IMR-90 (cell line): ENCODE results near the gene ARHGEF33. TPM values are rescaled to one million over a fixed set of nuclear protein-coding genes. Genes with fewer than 3 reads are reported as not detected.

ENCODE experiments used
- ATAC-seq: fragments of 200-7000 bp; cut with Tn5 transposase; 2 replicates; pipeline ENCODE4 v1.9.1; 2020; ENCODE audit warnings: low read depth, mild to moderate bottlenecking, moderate library complexity
- BruUV-seq: library from RNA; stranded (reverse); fragments of 400-500 nt; replicated peaks from 2 replicates; lab custom pipeline; 2021; lab: Mats Ljungman, UMichigan
- CTCF ChIA-PET: fragments of 300-600 bp; formaldehyde crosslinking; extraction: SDS; loops from one replicate; lab custom pipeline; 2021; ENCODE audit warnings: antibody characterized with exemption; lab: Yijun Ruan, JAX
- POLR2A ChIA-PET: fragments of 300-600 bp; sonication (Branson Sonifier 250); formaldehyde crosslinking; loops from one replicate; lab custom pipeline; 2022; ENCODE audit warnings: antibody characterized with exemption; ENCODE audit not compliant: unreplicated experiment; lab: Charles Lee
- DNase-seq: peaks from one replicate; pipeline ENCODE4 v3.0.0; 2013
- H2AFZ ChIP-seq: replicated peaks from 2 replicates; pipeline ENCODE3; 2013; ENCODE audit warnings: low read length, mild to moderate bottlenecking; ENCODE audit not compliant: poor library complexity
- H2AK5ac ChIP-seq: 2 replicates; pipeline ENCODE4 v1.6.1; 2013; ENCODE audit warnings: low read depth, low read length, inconsistent platforms
- H2AK9ac ChIP-seq: replicated peaks from 2 replicates; pipeline ENCODE3; 2013; ENCODE audit warnings: mild to moderate bottlenecking, low read depth, low read length, moderate library complexity; ENCODE audit not compliant: poor library complexity
- H2BK120ac ChIP-seq: 2 replicates; pipeline ENCODE4 v1.6.1; 2013; ENCODE audit warnings: low read depth, low read length, inconsistent platforms
- H2BK15ac ChIP-seq: 3 replicates; pipeline ENCODE4 v1.6.1; 2013; ENCODE audit warnings: low read depth, low read length, inconsistent platforms
- H2BK20ac ChIP-seq: 2 replicates; pipeline ENCODE4 v1.6.1; 2013; ENCODE audit warnings: low read depth, mild to moderate bottlenecking, inconsistent platforms, low read length, moderate library complexity
- H2BK5ac ChIP-seq: 2 replicates; pipeline ENCODE4 v1.6.1; 2013; ENCODE audit warnings: mild to moderate bottlenecking, low read depth, low read length, inconsistent platforms; ENCODE audit not compliant: poor library complexity, severe bottlenecking
- H3K14ac ChIP-seq: replicated peaks from 2 replicates; pipeline ENCODE4 v1.6.1; 2013; ENCODE audit warnings: low read depth, low read length, inconsistent platforms
- H3K18ac ChIP-seq: 2 replicates; pipeline ENCODE4 v1.6.1; 2013; ENCODE audit warnings: low read depth, low read length, control low read depth
- H3K23ac ChIP-seq: 2 replicates; pipeline ENCODE4 v1.6.1; 2013; ENCODE audit warnings: low read depth, low read length, inconsistent platforms
- H3K27ac ChIP-seq: 2 replicates; pipeline ENCODE4 v1.5.1; 2013; ENCODE audit warnings: mild to moderate bottlenecking, control low read depth, low read length; ENCODE audit not compliant: insufficient read depth
- H3K27me3 ChIP-seq: 2 replicates; pipeline ENCODE4 v1.6.1; 2013; ENCODE audit warnings: low read length; ENCODE audit not compliant: control insufficient read depth, insufficient read depth
- H3K36me3 ChIP-seq: 2 replicates; pipeline ENCODE4 v1.6.1; 2013; ENCODE audit warnings: low read length, mixed read lengths; ENCODE audit not compliant: control insufficient read depth, insufficient read depth
- H3K4ac ChIP-seq: 2 replicates; pipeline ENCODE4 v1.6.1; 2013; ENCODE audit warnings: low read depth, low read length, inconsistent platforms
- H3K4me1 ChIP-seq: 2 replicates; pipeline ENCODE4 v1.6.1; 2013; ENCODE audit warnings: low read length, mixed read lengths; ENCODE audit not compliant: control insufficient read depth, insufficient read depth
- H3K4me2 ChIP-seq: 2 replicates; pipeline ENCODE4 v1.6.1; 2013; ENCODE audit warnings: low read depth, mild to moderate bottlenecking, control low read depth, low read length, moderate library complexity
- H3K4me3 ChIP-seq: 2 replicates; pipeline ENCODE4 v1.5.1; 2013; ENCODE audit warnings: low read depth, mild to moderate bottlenecking, control low read depth, low read length, moderate library complexity; ENCODE audit not compliant: insufficient read depth
- H3K56ac ChIP-seq: 2 replicates; pipeline ENCODE4 v1.6.1; 2013; ENCODE audit warnings: low read length, inconsistent platforms; ENCODE audit not compliant: insufficient read depth; ENCODE audit errors: extremely low read depth
- H3K79me1 ChIP-seq, 2 experiments: 2 replicates each; pipeline ENCODE4 v1.6.1; 2013; ENCODE audit warnings: low read length in 2 of 2, inconsistent platforms in 1 of 2, low read depth in 1 of 2
- H3K9ac ChIP-seq: 2 replicates; pipeline ENCODE4 v1.6.1; 2013; ENCODE audit warnings: low read depth, low read length, control low read depth
- H3K9me1 ChIP-seq: 2 replicates; pipeline ENCODE4 v1.6.1; 2013; ENCODE audit warnings: low read length, inconsistent platforms; ENCODE audit not compliant: insufficient read depth
- H3K9me3 ChIP-seq: 2 replicates; pipeline ENCODE4 v1.6.1; 2013; ENCODE audit warnings: low read length; ENCODE audit not compliant: control insufficient read depth, insufficient read depth
- H4K20me1 ChIP-seq: 2 replicates; pipeline ENCODE4 v1.6.1; 2013; ENCODE audit warnings: low read length, inconsistent platforms; ENCODE audit not compliant: insufficient read depth
- H4K5ac ChIP-seq: 2 replicates; pipeline ENCODE4 v1.6.1; 2013; ENCODE audit warnings: mild to moderate bottlenecking, low read depth, low read length, control low read depth
- H4K8ac ChIP-seq, 2 experiments: 2 replicates each; pipeline ENCODE4 v1.6.1; 2013; ENCODE audit warnings: low read depth in 2 of 2, low read length in 2 of 2, control low read depth in 1 of 2, inconsistent platforms in 1 of 2
- H4K91ac ChIP-seq: 2 replicates; pipeline ENCODE4 v1.6.1; 2013; ENCODE audit warnings: low read depth, low read length, inconsistent platforms; ENCODE audit not compliant: insufficient read depth
- BHLHE40 ChIP-seq: fragments of 150-350 bp; IDR thresholded peaks from 2 replicates; pipeline ENCODE4 v1.6.1; 2016; ENCODE audit warnings: mild to moderate bottlenecking, low read depth, low read length
- CEBPB ChIP-seq: IDR thresholded peaks from 2 replicates; pipeline ENCODE4 v1.6.1; 2012; ENCODE audit warnings: low read depth, low read length, improper control_type of control experiment
- FOS ChIP-seq: fragments of 150-350 bp; IDR thresholded peaks from 2 replicates; pipeline ENCODE4 v1.6.1; 2016; ENCODE audit warnings: low read depth, low read length
- MAFK ChIP-seq: IDR thresholded peaks from 2 replicates; pipeline ENCODE4 v1.6.1; 2012; ENCODE audit warnings: low read depth, low read length, improper control_type of control experiment
- MAZ ChIP-seq: IDR thresholded peaks from 2 replicates; pipeline ENCODE4 v1.6.1; 2012; ENCODE audit warnings: low read depth, mild to moderate bottlenecking, low read length, improper control_type of control experiment, moderate library complexity, borderline replicate concordance
- NFE2L2 ChIP-seq: fragments of 150-350 bp; IDR thresholded peaks from 2 replicates; pipeline ENCODE4 v1.6.1; 2016; ENCODE audit warnings: low read depth, mild to moderate bottlenecking, low read length
- POLR2A ChIP-seq: IDR thresholded peaks from 2 replicates; pipeline ENCODE4 v1.6.1; 2012; ENCODE audit warnings: mild to moderate bottlenecking, low read depth, low read length
- RAD21 ChIP-seq: IDR thresholded peaks from 2 replicates; pipeline ENCODE4 v1.6.1; 2012; ENCODE audit warnings: low read length, improper control_type of control experiment
- RCOR1 ChIP-seq: IDR thresholded peaks from 2 replicates; pipeline ENCODE4 v1.6.1; 2012; ENCODE audit warnings: mild to moderate bottlenecking, low read length, improper control_type of control experiment; ENCODE audit not compliant: insufficient replicate concordance
- RFX5 ChIP-seq: IDR thresholded peaks from 2 replicates; pipeline ENCODE4 v1.8.0; 2012; ENCODE audit warnings: low read depth, mild to moderate bottlenecking, low read length, moderate library complexity
- SMC3 ChIP-seq: fragments of 150-350 bp; IDR thresholded peaks from 2 replicates; pipeline ENCODE4 v1.6.1; 2016; ENCODE audit warnings: low read depth, mild to moderate bottlenecking, antibody characterized with exemption, low read length, moderate library complexity
- dilution Hi-C: fragments of 300-500 bp; cut with HindIII; formaldehyde crosslinking; loops from one replicate; pipeline ENCODE4 v1.14.3; 2018; ENCODE audit warnings: low sequenced_read_pairs; ENCODE audit not compliant: unreplicated experiment
- in situ Hi-C: fragments of 300-500 bp; cut with MboI; formaldehyde crosslinking; loops from 3 replicates; pipeline ENCODE4 v1.14.3; 2019; ENCODE audit warnings: low sequenced_read_pairs, inconsistent platforms, mixed read lengths
- intact Hi-C: fragments of 100-400 bp; cut with micrococcal nuclease; formaldehyde crosslinking; loops from 2 replicates; pipeline ENCODE4 v1.10.0; 2022
- polyA plus RNA-seq, 3 experiments: library from polyadenylated mRNA; depleted of rRNA; stranded (reverse); fragments of >200 nt; gene quantifications; 2 replicates each; pipeline ENCODE4 v1.2.3, GENCODE V29; 2012; ENCODE audit warnings: low replicate concordance in 1 of 3
- total RNA-seq: library from RNA; depleted of rRNA; stranded (reverse); fragments of >200 nt; gene quantifications from 2 replicates; pipeline ENCODE4 v1.2.3, GENCODE V29; 2012
- TF ChIP-seq, protein P1 (sequence below): fragments of 150-350 bp; IDR thresholded peaks from 2 replicates; pipeline ENCODE4 v1.6.1; 2017; ENCODE audit warnings: mild to moderate bottlenecking, antibody characterized with exemption, low read length, low read depth
- TF ChIP-seq, protein P2 (sequence below): fragments of 150-350 bp; IDR thresholded peaks from 2 replicates; pipeline ENCODE4 v1.6.1; 2016; ENCODE audit warnings: low read depth, mild to moderate bottlenecking, low read length, moderate library complexity, borderline replicate concordance
- TF ChIP-seq, protein P3 (sequence below): conservative IDR thresholded peaks from 2 replicates; pipeline ENCODE4 v1.5.1; 2012; ENCODE audit warnings: mild to moderate bottlenecking, low read depth, low read length, improper control_type of control experiment

Gene ARHGEF33
- total and polyA plus RNA-seq, 2 of the 4 experiments (the other 2 are of a cell fraction), result 0.18 to 0.21 TPM

DNA sequence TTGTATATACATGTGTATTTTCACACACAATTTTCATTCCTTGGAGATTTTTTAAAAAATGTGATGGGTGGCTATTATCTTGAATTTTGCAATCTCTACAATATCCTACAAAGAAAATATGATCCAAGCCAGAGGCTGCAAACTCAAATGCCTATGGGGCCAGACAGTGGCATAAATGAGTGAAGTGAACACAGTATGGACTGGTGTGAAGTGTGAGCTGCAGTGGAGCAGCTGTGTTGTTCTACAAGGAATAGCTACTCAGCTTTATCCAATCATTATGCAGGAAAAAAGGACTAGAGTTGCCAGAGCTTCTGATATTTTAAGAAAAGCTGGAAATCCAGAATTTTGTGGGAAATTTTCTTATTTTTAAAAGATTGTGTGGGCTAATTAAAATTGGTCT is 62.1 kb downstream of the ARHGEF33 start:
- ChIA-PET POLR2A (no interaction called here), CTCF (interaction anchor here (1.0 kb wide), 1 partner anchor 126 kb away, joined by 6 read pairs; no protein-coding TSS in a partner anchor)
- no peaks in the 10 kb centered on the region for H3K9me1 ChIP-seq
- H3K4me3 ChIP-seq, result no peak overlapping the region
- no peak for ATAC-seq
- H2AK9ac ChIP-seq, result no peak overlapping the region
- no peak overlapping the region for H2BK20ac ChIP-seq
- H3K14ac ChIP-seq, result no peak overlapping the region
- no peak overlapping the region for H2AK5ac ChIP-seq
- in situ Hi-C loops (no loop called here), dilution Hi-C loops (no loop called here), intact Hi-C loops (no loop called here)
- H3K4ac ChIP-seq, result no peak overlapping the region
- TF ChIP-seq, protein P1, sequence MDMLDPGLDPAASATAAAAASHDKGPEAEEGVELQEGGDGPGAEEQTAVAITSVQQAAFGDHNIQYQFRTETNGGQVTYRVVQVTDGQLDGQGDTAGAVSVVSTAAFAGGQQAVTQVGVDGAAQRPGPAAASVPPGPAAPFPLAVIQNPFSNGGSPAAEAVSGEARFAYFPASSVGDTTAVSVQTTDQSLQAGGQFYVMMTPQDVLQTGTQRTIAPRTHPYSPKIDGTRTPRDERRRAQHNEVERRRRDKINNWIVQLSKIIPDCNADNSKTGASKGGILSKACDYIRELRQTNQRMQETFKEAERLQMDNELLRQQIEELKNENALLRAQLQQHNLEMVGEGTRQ, result no peak
- no peak for TF ChIP-seq CEBPB
- no peak for TF ChIP-seq SMC3
- TF ChIP-seq BHLHE40, result no peak
- no peak for TF ChIP-seq RCOR1
- TF ChIP-seq, protein P2, sequence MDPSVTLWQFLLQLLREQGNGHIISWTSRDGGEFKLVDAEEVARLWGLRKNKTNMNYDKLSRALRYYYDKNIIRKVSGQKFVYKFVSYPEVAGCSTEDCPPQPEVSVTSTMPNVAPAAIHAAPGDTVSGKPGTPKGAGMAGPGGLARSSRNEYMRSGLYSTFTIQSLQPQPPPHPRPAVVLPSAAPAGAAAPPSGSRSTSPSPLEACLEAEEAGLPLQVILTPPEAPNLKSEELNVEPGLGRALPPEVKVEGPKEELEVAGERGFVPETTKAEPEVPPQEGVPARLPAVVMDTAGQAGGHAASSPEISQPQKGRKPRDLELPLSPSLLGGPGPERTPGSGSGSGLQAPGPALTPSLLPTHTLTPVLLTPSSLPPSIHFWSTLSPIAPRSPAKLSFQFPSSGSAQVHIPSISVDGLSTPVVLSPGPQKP, result no peak
- TF ChIP-seq POLR2A, result no peak
- TF ChIP-seq, protein P3, sequence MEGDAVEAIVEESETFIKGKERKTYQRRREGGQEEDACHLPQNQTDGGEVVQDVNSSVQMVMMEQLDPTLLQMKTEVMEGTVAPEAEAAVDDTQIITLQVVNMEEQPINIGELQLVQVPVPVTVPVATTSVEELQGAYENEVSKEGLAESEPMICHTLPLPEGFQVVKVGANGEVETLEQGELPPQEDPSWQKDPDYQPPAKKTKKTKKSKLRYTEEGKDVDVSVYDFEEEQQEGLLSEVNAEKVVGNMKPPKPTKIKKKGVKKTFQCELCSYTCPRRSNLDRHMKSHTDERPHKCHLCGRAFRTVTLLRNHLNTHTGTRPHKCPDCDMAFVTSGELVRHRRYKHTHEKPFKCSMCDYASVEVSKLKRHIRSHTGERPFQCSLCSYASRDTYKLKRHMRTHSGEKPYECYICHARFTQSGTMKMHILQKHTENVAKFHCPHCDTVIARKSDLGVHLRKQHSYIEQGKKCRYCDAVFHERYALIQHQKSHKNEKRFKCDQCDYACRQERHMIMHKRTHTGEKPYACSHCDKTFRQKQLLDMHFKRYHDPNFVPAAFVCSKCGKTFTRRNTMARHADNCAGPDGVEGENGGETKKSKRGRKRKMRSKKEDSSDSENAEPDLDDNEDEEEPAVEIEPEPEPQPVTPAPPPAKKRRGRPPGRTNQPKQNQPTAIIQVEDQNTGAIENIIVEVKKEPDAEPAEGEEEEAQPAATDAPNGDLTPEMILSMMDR, result no peak
- TF ChIP-seq FOS, result no peak
- no peak for TF ChIP-seq MAZ
- no peak for TF ChIP-seq NFE2L2
- no peak for TF ChIP-seq RAD21
- TF ChIP-seq MAFK, result no peak
- no peak for TF ChIP-seq RFX5
- no peak overlapping the region for H4K8ac ChIP-seq
- H3K18ac ChIP-seq, result no peak overlapping the region
- H2BK15ac ChIP-seq, result no peak overlapping the region
- no peak overlapping the region for H3K23ac ChIP-seq
- H3K4me1 ChIP-seq, result 0 out of 2 replicates have a peak, but pooled peaks cover 2% of the 10 kb centered on the region
- H3K79me1 ChIP-seq, result no peaks in the 10 kb centered on the region
- peaks cover 6% of the 10 kb centered on the region for H3K27me3 ChIP-seq
- no peaks in the 10 kb centered on the region for H3K9me3 ChIP-seq
- H2AFZ ChIP-seq, result no peak overlapping the region
- no peak overlapping the region for H3K9ac ChIP-seq
- H3K56ac ChIP-seq, result no peak overlapping the region
- H2BK5ac ChIP-seq, result no peak overlapping the region
- DNase-seq, result no peak
- H4K91ac ChIP-seq, result no peak overlapping the region
- H2BK120ac ChIP-seq, result no peak overlapping the region
- no peak overlapping the region for H3K4me2 ChIP-seq
- 0 out of 2 replicates have a peak, but pooled peaks cover 4% of the 10 kb centered on the region for H4K20me1 ChIP-seq
- H4K5ac ChIP-seq, result no peak overlapping the region
- no peak overlapping the region for H3K27ac ChIP-seq
- no peaks in the 10 kb centered on the region for H3K36me3 ChIP-seq
- BruUV-seq, result no TSS peak
